Activated CD8-positive, alpha-beta memory T cell treated with anti-CD3 and anti-CD28 coated beads for 1 hour (primary cell): ENCODE measurements around the gene MORN1.
"Not testable (repeated sequence)": the region's sequence is repeated elsewhere in the genome, so short reads cannot be mapped to it uniquely, and the experiment has no call there.

Source experiments
- DNase-seq, 2 donors: peaks; one replicate each; pipeline ENCODE4 v3.0.0-alpha.2; 2020; ENCODE audit warnings: low read depth in 1 of 2; ENCODE audit errors: extremely low read depth in 1 of 2

MORN1 gene

DNA sequence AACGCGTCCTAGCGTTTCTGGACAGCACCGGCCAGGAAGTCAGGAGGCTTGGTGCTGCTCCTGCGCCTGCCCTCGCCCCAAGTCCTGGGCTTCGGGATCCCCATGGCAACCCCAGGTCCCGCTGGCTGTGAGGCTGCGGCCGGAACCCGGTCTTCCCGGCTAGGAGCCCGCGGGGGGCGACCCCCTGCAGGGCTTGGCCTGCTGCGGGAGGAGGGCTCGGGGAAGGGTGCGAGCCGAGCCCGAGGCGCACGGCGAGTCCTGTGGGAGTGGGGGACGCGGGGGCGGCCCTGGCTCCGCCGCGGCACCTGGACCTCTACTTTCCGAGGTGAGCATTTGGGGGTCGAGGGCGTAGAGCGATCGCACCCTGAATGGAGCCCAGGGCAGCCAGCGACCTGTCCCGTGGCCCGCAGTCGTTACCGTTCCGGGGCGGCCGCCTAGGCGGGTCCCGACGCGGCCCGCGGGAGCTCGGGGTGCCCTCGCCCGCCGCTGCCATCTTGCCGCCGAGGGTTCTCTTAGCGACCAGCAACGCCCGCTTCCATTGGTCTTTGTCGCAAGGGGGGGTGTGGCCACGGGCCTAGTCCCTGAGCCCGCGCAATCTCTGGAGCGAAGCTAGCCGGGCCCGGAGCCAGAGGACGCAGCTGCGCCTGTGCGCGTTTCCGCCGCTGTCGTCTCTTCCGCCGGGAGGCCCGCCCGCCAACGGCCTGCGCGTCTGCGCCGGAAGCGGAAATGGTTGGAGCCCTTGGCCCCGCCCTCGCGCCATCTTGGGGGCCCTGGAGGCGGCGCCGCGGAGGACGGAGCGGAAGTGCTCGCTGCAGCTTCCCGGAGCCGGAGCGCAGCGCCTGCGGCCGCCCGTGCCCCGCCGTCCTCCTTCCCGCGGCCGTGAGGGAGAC, at the start of gene MORN1, which contains the start of gene RER1:
MORN1 (minus strand) TSS at position 514 of the 890 bp plus-strand sequence; CDS start at position 493, 21 bp downstream.
RER1 (plus strand) TSS at position 801 of the 890 bp plus-strand sequence. CDS start 3,950 bp downstream, outside the sequence.
- peak; percentile 96 to 98 for DNase-seq

DNA sequence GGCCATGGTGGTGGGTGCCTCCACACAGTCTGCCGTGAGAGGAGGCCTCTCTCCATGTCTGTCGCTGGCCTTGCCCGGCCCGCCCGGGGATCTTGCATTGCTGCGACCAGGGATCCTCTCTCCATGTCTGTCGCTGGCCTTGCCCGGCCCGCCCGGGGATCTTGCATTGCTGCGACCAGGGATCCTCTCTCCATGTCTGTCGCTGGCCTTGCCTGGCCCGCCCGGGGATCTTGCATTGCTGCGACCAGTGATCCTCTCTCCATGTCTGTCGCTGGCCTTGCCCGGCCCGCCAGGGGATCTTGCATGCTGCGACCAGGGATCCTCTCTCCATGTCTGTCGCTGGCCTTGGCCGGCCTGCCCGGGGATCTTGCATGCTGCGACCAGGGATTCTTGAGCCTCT, 49.0 kb upstream of the MORN1 start:
- DNase-seq = not testable (repeated sequence)

DNA sequence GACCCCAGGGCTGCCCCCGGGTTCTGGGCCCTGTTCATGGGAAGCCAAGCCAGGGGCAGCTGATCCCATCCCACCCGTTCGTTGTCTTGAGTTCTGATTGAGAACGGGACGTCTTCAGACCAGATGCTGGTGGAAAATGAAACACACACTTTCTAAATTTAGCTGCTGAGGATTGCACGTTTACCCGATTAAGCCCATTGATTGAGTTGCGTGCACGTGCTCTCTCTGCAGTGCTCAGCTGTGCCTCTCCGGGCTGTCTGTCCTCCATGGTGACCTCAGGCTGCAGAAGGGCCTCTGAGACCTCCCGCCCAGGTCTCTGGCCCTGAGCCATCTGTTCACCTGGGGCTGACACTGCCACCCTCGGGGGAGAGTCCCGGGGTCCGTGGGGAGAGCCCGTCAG, 48.0 kb upstream of the MORN1 start:
- no peak for DNase-seq

DNA sequence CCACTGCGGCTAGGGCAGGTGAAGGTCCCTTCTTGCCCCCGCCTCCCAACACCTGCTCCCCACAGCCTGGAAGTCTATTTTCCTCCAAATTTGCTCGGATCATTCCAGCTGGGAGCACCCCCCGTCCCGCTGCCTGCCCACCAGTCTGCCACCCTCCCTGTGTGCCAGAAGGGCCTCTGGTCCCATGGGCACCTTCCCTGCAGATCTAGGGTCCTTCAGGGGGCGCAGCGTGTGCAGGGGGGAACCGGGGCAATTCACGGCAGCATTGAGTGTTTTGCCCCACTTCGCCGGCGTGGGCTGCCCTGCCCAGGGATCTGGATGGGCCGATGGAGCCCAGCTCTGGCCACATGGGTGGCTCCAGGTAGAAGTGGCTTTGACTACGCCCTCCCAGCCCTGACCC, 47.3 kb upstream of the MORN1 start:
- DNase-seq = no peak

DNA sequence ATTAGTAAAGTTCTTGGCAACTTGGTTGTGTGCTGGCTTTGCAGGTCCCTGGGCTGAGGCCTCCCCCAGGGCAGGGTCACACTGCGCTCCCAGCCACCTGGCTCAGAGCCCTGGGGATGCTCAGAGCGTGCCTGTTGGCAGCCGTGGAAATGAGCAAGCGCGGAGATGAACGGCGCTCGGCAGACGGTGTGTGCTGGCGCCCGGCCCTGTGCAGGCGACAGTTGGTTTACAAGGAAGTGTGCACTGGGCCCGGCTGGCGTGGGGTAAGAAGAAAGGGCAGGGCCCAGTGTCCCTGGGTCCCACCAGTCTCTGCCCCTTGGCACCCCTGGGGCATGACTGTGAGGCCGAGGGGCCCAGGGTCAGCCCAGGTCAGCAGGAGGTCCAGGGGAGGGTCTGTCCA, 46.7 kb upstream of the MORN1 start:
- no peak for DNase-seq

DNA sequence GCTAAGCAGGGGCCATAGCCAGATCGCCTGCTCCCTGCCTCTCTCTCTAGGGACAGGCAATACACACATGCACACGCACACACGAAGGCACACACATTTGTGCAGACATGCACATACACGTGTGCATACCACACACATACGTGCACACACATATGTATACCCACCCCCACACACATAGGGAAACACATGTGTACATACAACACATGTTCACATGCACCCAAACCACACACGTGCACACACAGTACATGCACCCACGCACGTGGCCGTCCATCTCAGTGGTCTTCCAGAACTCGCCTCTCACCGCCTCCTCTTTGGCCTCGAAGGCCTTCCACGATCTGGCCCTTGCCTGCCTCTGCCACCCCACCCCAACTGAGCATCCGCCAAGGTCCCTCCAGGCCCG, 46.3 kb upstream of the MORN1 start:
- no peak for DNase-seq

DNA sequence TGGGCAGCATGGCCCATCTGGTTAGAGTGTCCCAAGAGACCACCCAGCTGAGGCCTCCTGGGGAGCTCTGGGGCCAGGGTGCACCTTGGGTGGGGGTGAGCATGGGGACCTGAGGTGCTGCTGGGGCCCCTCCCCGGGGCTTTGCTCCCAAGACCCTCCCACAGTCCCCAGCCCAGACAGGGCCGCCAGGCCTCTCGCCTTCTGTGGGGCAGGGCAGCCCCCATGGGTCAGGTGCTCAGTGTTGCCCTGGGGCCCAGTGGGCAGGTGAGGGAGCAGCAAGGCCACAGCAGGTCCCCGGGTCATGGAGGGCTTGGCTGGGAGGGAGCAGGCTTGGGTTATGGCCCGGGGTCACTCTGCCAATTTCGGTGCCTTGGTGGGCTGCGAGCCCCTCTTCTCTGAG, 45.5 kb upstream of the MORN1 start:
- DNase-seq = no peak

DNA sequence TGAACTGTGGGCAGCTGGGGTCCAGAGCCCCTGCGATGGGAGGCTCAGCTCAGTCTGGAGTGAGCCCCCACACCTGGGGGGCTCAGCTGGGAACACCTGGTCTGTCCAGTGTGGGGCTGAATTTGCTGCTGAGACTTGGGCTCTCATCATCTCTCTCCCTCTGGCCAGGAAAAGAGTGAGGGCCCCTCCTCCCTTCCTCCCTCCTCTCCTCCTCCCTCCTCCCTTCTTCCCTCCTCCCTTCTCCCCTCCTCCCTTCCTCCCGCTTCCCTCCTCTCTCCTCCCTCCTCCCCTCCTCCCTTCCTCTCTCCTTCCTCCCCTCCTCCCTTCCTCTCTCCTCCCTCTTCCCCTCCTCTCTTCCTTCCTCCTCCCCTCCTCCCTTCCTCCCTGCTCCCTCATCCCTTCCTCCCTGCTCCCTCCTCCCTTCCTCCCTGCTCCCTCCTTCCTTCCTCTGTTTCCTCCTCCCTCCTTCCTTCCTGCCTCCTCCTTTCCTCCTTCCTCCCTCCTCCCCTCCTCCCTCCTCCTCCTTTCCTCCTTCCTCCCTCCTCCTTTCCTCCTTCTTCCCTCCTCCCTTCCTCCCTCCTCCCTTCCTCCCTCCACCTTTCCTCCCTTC, 44.5 kb upstream of the MORN1 start:
- no peak for DNase-seq

DNA sequence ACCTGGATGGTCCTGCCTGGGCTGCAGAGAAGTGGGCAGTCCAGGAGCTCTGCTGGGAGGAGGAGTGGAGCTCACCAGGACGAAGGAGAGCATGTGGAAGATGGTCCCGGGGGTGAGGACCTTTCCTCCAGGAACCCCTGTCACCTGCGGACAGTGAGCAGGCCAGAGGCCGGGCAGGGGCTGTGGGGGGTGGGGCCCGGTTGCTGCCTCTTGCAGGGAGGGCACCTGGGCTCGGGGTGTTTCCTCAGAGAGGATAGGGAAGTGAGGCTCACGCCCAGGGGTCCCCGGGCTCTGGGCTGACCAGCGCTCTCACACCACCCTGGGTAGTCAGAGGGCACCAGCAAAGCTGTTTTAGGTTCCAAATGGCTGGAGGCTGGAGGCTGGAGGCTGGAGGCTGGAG, 43.7 kb upstream of the MORN1 start:
- no peak for DNase-seq

DNA sequence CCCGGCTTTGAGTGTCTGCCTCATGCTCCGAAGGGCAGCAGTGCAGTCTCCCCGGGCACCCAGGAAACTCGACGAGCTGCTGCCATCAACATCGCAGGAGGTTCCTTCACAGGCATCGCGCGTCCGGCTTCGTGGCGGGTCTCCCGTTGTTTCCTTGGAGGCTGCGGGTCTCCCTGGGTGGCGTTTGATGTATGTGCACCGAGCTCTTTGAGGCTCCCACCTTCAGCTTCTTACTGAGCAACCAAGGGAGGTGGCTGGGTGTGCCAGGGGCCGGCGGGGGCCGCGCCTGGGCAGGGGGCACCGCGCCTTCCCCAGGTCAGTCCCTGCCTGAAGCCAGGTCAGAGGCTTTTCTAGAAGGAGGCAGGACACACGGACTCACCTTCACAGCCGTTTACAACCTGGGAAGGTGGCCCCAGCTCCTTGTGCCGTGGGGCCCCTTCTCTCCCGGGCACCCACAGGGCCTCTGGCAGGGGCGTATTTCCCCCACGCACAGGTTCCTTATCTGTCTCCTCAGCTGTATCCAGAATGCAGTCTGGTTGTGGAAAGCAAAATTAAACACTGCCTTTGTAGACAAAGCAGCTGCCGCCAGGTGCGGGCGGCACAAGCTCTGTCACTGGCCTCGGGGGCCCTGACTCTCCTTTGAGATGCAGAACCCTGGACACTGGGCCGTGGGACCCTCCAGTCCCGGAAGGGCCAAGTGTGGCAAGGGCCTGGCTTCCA, 42.7 kb upstream of the MORN1 start:
- no peak for DNase-seq

DNA sequence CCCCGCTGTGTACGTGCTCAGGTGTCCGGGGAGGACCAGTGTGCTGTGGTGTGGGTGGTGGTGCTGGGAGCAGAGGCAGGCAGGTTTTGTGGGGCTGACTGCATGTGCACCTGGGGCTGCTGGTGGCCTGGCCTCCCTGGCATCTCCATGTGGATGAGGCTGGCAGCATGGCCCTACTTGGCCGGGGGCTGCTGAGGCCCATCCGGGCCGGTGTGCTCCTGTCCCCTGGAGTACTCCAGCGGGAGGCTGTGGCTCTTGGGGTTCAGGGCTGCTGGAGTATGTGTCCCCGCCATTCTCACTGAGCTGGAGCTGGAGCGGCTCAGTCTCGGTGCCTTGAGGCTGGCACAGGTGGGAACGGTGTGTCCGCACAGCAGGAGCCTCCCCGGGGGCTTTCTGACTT, 41.8 kb upstream of the MORN1 start:
- no peak for DNase-seq

DNA sequence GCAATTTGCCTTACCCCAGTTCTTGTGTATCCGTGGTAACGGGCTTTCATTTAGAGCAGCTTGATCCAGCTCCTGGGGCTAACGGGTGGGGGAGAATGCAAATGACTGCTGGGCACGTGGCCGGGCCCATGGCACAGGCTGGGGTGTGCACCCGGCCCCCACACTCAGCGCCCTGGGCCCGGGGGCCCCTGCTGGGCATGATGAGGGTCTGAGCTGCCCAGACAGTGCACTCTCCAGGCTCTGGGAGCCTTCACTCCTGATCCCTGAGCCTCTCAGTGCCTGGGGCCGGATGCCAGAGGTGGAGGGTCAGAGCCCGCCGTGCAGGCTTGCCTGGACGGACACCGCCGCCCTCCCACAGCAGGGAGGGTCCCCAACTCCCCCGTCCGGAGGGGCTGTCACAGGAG, 41.1 kb upstream of the MORN1 start:
- DNase-seq = no peak

DNA sequence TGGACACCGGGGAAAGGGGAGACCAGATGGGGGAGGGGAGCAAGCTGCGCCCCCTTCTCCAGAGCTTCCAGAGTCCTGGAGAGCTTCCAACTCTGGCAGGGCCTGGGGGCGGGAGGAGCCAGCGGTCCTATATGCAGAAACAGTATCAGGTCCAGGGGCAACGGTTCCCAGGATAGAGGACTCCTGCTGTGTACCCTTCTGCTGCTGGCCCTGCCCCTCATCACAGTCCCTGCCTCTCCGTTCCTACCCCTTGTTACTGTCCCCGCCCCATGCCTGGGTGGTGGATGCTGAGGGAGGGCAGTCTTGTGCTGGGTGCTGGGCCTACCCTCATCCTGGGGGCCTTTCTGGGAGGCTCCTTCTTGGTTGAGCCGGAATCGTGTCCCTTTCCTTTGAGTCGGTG, 40.2 kb upstream of the MORN1 start:
- DNase-seq = no peak

DNA sequence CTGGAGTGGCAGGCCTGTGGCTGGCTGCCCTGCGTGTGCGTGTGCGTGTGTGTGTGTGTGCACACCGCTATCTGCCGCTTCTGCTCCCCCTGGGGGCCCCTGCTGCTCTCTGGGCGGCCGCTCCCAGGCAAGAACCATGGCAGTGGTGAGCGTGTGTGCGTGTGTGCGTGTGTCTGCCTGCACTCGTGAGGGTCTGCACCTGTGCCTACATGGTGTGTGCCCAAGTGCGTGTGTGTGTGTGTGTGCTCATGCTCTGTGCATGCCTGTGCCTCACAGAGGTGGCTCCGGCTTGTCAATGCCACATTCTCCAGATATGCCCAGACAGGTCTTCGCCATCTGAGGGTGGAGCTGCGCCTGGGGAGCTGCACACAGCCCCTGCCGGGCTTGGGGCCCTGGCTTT, 39.7 kb upstream of the MORN1 start:
- no peak for DNase-seq

DNA sequence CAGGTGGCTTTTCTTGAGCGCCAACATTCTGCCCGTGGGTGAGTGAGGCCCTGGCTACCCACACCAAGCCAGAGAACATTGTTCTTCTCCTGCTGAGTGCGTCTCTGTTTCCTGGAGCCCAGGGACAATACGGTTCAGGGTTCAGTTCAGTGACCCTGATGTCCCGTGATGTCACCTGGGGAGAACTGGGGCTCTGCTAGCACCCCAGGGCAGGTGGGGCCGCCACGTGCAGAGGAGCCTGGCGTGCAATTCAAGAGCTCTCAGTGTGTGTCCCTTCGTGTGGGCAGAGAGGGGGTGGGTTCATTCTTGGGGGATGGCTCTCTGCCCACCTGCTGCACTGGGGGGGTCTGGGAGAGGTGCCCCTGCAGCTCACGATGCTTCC, 39.2 kb upstream of the MORN1 start:
- DNase-seq = no peak

DNA sequence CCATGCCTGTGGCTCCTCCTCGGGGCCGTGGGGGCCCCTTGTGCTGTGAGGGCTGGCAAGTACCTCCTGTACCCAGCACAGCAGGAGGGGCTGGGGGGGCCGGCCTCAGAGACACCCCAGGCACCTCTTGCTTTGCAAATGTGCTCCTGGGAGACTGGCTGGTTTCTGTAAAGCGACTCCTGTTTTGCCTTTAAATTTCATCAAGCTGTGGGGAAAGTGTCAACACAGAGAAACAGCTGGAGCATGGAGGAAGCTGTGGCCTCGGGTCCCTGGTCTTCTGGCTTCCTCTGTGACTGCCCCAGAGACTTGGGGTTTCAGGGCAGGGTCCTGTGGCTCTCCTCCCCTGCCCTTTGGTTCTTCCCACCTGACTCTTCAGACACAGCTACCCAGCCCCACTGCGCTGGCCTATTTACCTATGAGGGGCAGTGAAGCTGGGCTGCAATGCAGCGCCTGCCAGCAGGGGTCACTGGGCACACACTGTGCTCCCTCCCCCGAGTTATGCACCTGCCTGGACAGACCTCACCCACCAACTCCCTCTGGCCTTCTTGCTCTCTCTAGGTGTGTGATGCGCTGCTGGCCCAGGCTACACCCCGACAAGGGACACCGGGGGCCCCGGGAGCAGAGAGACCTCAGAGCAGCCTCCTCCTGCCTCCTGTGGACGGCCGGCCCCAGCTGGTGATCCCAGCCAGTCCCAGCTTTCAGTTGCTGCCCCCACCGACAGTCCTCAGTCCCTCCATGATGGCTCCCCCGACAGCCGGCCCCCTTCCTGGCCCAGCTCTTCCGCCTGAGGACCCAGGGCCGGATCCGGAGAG, 38.6 kb upstream of the MORN1 start:
- DNase-seq = no peak

DNA sequence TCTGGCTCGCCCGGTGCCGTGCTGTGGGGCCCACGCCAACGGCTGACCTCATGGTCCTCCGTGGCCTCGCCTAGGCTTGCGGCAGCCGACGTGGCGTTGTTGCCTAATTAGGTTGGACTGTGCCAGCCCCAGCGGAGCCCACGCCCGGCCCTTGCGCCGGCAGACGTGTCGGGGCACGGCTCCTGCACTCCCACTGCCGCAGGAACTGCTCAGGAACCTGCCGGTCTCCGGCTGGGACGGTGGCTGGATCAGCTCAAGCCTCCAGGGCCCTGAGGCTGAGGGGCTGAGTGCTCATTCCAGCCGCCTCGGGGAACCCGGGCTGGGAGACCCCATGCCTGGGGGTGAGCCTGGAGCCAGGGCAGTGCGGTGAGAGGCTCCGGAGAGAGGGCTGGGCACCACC, 37.1 kb upstream of the MORN1 start:
- no peak for DNase-seq

DNA sequence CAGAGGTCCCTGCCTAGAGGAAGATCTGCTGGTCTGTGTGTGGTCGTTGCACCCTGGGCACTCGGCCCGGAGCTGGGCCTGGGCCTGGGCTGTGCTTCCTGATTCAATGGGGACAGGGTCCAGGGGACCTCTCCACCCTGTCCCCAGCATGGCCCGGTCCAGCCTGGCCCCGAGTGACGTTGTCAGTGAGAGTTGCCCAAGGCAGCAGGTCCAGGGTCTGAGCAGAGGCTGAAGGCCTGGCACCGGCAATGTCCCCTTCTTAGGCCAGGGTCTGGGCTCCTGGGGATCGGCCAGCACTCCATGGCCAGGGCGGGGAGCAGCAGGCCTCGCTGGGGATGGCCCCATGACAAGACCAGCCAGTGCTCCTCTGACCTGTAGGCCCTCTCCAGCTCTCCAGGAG, 36.6 kb upstream of the MORN1 start:
- no peak for DNase-seq

DNA sequence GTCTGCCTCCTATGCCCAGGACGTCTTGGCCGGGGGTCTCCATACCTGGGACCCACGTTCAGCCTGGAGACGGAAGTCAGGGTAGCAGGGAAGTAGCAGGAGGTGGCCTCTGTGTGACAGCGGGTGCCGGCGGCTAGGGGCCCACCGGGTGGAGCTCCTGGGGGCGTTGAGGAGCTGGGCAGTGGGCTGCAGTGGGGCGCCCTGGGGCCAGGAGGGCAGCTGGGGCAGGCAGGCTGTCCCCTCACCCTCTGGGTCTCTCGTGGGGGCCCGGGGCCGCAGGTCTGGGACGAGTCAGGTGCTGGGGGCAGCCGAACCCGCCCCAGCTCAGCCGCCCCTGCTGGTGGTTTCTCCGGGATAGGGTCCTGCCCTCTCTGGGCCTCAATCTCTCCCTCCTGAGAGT, 35.7 kb upstream of the MORN1 start:
- no peak for DNase-seq

DNA sequence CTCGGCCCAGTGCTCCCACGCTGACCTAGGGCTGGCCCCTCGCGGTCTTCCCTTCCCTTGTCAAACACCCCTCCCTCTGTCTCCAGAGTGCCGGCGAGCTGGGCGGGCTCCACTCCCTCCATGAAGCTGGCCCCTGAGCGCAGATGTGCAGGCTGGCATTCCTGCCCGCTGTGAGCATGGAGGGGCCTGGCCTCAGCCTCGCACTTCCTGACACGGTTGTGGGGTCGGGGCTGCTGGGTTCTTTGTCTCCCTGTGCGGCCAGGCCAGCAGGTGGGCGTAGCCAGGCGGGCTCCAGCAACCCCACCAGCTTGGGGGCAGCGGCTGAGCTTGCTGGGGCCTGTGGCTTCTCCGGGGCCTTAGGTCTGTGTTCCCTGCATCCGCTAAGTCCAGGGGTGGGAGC, 35.2 kb upstream of the MORN1 start:
- DNase-seq = no peak

DNA sequence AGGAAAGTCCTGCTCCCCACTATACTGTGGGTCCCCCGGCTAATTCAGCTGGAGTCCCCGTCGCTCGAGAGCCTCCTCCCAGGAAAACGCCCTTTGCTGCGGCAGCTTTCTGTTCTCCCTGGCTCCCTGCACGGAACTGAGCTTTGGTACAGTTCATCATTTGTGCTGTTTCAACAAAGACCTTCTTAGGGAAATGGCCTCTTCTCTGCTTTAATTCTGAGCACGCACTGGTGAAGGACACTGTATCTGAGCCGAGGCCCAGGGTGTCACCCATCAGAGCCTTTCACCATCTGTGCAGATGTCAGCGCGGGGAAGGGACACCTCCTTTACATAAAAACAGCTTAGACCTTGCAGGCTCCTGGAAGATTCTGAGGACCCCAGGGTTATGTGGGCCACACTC, 34.5 kb upstream of the MORN1 start:
- DNase-seq = no peak
